GM12891 (cell line): ENCODE results near the gene TSPAN15.

ENCODE experiments used
- DNase-seq: peaks from one replicate; pipeline ENCODE4 v3.0.0; 2011; ENCODE audit warnings: low spot score; ENCODE audit not compliant: insufficient read length
- FAIRE-seq: peaks from 2 replicates; lab custom pipeline; 2011; peaks lifted over from hg19 to GRCh38; lab: Jason Lieb, UNC
- PAX5 ChIP-seq: IDR thresholded peaks from 2 replicates; pipeline ENCODE4 v1.6.1; 2011; ENCODE audit warnings: low read length, moderate library complexity, mild to moderate bottlenecking; ENCODE audit not compliant: insufficient read depth, severe bottlenecking
- POLR2A ChIP-seq: IDR thresholded peaks from 2 replicates; pipeline ENCODE4 v1.6.1; 2011; ENCODE audit warnings: low read depth, low read length, control low read depth
- POLR2AphosphoS5 ChIP-seq: IDR thresholded peaks from 2 replicates; pipeline ENCODE4 v1.6.1; 2011; ENCODE audit warnings: low read depth, low read length, control low read depth
- POU2F2 ChIP-seq: IDR thresholded peaks from 2 replicates; pipeline ENCODE4 v1.6.1; 2011; ENCODE audit warnings: low read depth, mild to moderate bottlenecking, control low read depth, low read length, moderate library complexity
- SPI1 ChIP-seq: IDR thresholded peaks from 2 replicates; pipeline ENCODE4 v1.6.1; 2011; ENCODE audit warnings: low read depth, low read length, control low read depth
- TAF1 ChIP-seq: IDR thresholded peaks from 2 replicates; pipeline ENCODE4 v1.6.1; 2011; ENCODE audit warnings: low read depth, low read length, control low read depth

TSPAN15 gene

DNA sequence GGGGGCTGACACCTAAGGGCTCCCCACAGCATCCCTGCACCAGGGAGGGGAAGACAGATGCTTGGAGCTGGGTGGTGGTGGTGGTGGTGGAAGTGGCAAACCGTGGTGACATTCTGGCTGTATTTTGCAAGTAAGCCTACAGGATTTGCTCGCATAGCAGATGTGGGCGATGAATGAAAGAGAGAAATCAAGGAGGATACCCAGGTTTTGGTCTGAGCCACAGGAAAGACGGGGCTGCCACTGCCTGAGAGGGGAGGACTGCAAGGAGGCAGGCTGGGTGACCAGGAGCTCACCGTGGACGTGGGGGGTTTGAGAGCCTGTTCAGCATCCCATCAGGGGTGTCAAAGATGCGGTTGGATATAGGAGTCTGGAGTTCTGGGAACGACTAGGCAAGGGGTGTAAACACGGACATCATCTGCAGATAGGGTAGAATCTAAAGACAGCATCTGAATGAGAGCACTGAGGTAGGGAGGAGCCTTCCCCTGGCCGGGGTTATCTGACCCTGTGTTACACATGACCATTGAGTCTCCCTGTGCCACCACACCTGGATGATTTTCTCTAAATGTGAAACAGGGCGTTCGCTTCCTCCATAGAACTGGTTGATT lies 49.7 kb downstream of the TSPAN15 start:
- DNase-seq = no peak
- no peak for TF ChIP-seq TAF1
- TF ChIP-seq POLR2AphosphoS5 = no peak
- TF ChIP-seq SPI1 = no peak
- TF ChIP-seq POLR2A = no peak
- no peak for TF ChIP-seq PAX5
- no peak for TF ChIP-seq POU2F2
- FAIRE-seq = no peak

DNA sequence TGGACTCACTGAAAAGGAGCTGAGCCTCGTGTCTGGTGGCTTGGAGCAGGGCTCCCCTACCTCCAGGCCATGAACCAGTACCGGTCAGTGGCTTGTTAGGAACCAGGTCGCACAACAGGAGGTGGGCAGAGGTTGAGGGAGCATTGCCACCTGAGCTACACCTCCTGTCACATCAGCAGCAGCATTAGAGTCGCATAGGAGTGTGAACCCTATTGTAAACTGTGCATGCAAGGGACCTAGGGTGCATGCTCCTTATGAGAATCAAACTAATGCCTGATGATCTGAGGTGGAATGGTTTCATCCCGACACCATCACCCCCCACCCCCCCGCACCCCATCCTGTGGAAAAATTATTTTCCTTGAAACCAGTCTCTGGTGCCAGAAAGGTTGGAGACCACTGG lies 50.4 kb downstream of the TSPAN15 start:
- TF ChIP-seq POU2F2 (no peak), PAX5 (no peak), SPI1 (no peak), POLR2A (no peak), POLR2AphosphoS5 (no peak), TAF1 (no peak)
- FAIRE-seq = no peak
- DNase-seq = no peak

DNA sequence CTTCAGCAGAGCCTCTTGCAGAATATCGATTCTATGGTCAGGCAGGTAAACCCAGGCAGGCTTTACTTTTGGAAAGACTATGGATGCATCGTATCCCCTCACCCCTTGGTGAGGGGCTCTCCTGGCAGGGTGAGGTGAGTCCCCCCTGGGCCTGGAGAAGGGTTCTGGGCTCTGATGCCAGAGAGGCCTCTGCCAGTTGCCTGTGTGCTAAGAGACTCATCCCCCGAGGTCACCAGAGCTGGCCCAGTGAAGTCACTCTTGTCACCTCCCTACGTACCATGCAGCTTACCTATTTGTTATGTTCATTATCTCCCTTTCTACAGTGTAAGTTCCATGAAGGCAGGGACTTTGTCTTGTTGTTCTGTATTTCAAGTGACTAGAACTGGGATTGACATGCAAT lies 51.3 kb downstream of the TSPAN15 start:
- DNase-seq = no peak
- no peak for TF ChIP-seq SPI1
- TF ChIP-seq POLR2AphosphoS5 = no peak
- no peak for TF ChIP-seq TAF1
- no peak for TF ChIP-seq PAX5
- no peak for TF ChIP-seq POLR2A
- TF ChIP-seq POU2F2 = no peak
- no peak for FAIRE-seq

DNA sequence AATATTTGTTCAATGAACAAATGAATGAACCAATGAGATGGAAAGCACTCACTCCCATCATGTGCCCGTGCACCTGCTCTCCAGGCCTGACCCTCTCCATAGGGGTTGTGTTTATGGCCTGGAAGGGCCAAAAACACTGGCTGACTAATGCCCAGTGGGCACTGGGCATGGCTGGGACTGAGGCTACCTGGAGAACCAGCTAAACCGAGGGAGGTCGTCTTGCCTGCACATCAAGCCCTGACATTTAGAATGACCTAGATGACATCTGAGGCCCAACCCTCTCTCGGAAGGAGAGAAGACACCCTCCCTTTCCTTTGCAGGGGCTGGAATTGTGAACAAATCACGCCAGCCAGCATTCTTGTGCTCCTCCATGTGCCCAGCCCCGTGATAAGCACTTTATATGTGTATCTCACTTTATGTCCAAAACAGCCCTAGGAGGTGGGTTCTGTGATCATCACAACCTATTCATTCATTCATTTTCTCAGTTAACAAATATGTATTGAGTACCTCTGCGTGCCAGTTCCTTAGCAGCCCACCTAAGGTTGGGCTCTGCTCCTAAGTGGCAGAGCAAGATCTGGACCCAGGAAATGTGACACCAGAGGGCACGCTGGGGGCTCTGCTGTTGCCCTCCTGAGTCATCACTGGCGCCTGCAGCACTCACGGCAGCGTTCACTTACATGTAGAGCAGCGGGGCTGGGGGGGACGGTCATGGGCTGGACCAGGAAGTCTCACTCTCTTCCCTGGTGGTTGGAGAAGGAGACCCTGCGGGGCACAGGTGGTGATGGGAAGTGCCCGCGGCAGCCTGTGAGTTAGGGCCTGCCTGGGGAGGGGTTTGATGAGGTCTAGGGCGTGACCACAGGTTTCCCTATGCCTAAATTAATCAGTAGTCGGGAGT lies 52.0 kb downstream of the TSPAN15 start:
- TF ChIP-seq PAX5 (no peak), SPI1 (no peak)
- DNase-seq (no peak), FAIRE-seq (no peak)

DNA sequence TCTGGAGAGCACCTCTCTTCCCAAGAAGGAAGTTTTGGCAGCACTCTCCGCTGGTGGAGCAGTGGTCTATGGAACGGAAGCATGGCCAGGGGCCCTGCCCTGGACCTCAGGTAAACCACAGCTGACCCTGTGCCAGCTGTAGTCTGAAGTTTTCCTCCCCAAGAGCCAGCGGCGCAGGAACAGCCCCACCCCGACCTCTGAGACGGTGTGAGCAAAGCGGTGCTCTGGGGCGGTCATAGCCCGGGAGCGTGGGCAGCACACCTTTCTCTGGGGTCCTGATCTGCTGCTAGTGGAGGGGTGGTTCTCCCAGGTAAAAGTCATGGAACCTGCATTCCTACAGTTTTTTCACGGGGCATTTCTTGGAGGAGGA lies 52.6 kb downstream of the TSPAN15 start:
- FAIRE-seq = no peak
- TF ChIP-seq POLR2A = no peak
- no peak for TF ChIP-seq TAF1
- no peak for TF ChIP-seq PAX5
- no peak for TF ChIP-seq SPI1
- no peak for TF ChIP-seq POU2F2
- TF ChIP-seq POLR2AphosphoS5 = no peak
- DNase-seq = no peak

DNA sequence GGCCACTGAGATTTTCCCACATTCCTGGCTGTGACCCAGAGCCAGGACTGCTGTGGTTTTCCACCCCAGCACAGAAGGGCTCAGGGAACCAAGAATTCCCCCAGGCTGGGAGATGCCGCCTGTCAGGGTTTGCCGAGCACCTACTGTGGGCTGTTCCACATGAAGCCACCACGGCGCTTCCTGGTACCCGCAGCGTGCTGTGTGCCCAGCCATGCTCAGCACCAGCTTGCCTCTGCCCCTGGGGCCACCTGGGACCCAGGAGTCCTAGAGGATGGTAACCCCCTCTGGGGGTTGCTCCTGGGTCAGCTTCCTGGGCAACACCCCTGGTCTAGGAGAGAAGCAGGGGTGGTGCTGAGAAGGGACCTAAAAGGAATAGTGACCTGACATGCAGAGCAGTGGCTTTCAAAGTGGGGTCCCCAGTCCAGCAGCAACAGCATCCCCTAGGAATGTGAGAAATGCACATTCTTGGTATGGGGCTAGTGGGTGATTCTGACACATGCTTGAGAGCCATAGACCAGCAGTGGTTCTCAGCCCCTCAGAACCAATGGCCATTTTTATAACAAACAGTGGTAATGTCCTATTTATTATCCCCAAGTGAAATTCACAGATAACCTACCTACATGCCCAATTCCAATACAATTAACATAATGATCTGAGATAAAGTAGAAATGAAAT lies 53.4 kb downstream of the TSPAN15 start:
- FAIRE-seq (no peak), DNase-seq (no peak)
- TF ChIP-seq PAX5 = no peak
- TF ChIP-seq POLR2AphosphoS5 = no peak
- no peak for TF ChIP-seq TAF1
- no peak for TF ChIP-seq POU2F2
- no peak for TF ChIP-seq SPI1
- TF ChIP-seq POLR2A = no peak

DNA sequence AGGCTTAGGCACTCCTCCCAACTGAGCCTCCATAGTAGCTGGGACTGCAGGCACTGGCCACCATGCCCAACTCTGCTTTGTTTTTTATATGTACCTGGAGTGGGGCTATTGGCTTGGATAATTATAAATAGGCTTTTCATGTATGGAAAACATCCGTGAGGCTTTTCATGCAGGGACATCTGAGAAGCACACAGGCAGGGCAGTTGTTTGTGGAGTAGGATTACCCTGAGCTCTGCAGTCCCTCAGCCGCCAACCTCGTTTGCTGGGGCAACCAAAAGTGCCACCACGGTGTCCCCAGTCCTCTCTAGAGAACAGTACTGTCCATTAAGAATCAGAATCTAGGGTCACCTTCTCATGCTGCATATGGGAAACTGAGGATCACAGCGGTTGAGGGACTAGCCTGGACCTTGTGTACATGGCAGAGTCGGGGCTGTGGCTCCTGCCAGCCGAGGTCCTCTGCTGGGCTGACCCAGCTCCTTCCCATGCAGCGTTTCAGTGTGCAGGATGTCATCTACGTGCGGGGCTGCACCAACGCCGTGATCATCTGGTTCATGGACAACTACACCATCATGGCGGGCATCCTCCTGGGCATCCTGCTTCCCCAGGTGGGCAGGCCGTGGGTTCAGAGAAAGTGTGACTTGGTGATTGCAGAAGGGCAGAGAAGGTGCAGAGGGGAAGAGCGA lies 54.5 kb downstream of the TSPAN15 start:
- FAIRE-seq (no peak), DNase-seq (no peak)
- TF ChIP-seq POLR2A = no peak

DNA sequence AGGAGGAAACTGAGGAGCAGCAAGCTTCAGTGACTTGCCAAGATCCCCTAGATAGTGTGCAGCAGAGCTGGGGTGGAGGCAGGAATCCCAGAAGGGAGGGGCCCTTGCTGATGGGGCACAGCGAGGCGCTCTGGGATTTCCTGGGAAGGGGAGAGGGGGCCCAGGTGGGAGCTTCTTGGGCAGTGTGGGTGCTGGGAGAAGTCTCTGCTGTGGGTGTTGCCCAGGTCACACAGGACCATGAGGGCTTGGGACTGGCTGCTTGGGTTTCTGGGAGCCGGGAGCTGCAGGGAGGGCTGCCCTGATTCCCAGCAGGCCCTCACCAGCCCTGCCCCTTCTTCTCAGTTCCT lies 55.2 kb downstream of the TSPAN15 start:
- no peak for DNase-seq
- no peak for TF ChIP-seq POLR2A
- FAIRE-seq = no peak

DNA sequence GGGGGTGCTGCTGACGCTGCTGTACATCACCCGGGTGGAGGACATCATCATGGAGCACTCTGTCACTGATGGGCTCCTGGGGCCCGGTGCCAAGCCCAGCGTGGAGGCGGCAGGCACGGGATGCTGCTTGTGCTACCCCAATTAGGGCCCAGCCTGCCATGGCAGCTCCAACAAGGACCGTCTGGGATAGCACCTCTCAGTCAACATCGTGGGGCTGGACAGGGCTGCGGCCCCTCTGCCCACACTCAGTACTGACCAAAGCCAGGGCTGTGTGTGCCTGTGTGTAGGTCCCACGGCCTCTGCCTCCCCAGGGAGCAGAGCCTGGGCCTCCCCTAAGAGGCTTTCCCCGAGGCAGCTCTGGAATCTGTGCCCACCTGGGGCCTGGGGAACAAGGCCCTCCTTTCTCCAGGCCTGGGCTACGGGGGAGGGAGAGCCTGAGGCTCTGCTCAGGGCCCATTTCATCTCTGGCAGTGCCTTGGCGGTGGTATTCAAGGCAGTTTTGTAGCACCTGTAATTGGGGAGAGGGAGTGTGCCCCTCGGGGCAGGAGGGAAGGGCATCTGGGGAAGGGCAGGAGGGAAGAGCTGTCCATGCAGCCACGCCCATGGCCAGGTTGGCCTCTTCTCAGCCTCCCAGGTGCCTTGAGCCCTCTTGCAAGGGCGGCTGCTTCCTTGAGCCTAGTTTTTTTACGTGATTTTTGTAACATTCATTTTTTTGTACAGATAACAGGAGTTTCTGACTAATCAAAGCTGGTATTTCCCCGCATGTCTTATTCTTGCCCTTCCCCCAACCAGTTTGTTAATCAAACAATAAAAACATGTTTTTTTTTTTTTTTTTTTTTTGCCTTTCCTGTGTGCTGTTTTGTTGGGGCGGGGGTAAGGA lies 55.8 kb downstream of the TSPAN15 start:
- no peak for TF ChIP-seq TAF1
- TF ChIP-seq POLR2A = no peak
- no peak for TF ChIP-seq POLR2AphosphoS5
- TF ChIP-seq PAX5 = no peak
- no peak for TF ChIP-seq SPI1
- TF ChIP-seq POU2F2 = no peak
- FAIRE-seq (no peak), DNase-seq (no peak)
